Measurements from ENCODE around the gene TBC1D20. TPM values are rescaled to one million over a fixed set of nuclear protein-coding genes. Genes with fewer than 3 reads are reported as not detected.

TBC1D20 gene
- total and polyA plus RNA-seq, 2 of the 4 experiments (the other 2 are of a cell fraction), result 39.1 to 42.8 TPM

- H3K18ac ChIP-seq (ENCODE audit: low read depth, low read length), result no peak overlapping the region
- dilution Hi-C loops (cut with HindIII; ENCODE audit: low sequenced_read_pairs, unreplicated experiment) (no loop called here), in situ Hi-C loops (cut with MboI; ENCODE audit: low sequenced_read_pairs) (no loop called here), intact Hi-C loops (cut with micrococcal nuclease) (no loop called here)
- WGBS, 2 experiments (ENCODE audit: extremely low coverage in 2 of 2, insufficient read length in 1 of 2), result 79% methylated on average over 14 of the region's 21 CpGs; no CpG with 5 or more reads in 1 of the 2 experiments
- peaks cover 44% of the 10 kb centered on the region for H3K36me3 ChIP-seq (ENCODE audit: control insufficient read depth, insufficient read depth, low read length)
- H4K5ac ChIP-seq (ENCODE audit: low read depth, low read length), result no peak overlapping the region
- POLR2A ChIA-PET (ENCODE audit: unreplicated experiment), result no interaction called here
- no peak overlapping the region for H3K27ac ChIP-seq (ENCODE audit: insufficient read depth, low read length)
- no TSS peak for BruUV-seq (replicated peaks)
- CTCF ChIA-PET, result no interaction called here
- peaks cover 60% of the 10 kb centered on the region for H4K20me1 ChIP-seq (ENCODE audit: insufficient read depth, low read length)
- no peak overlapping the region for H2AK5ac ChIP-seq (ENCODE audit: low read depth, low read length)
- no peaks in the 10 kb centered on the region for H3K27me3 ChIP-seq (ENCODE audit: control insufficient read depth, insufficient read depth, low read length)
- H3K23ac ChIP-seq (ENCODE audit: low read depth, low read length), result no peak overlapping the region
- no peak overlapping the region for H2AFZ ChIP-seq (replicated peaks; ENCODE audit: low read length, poor library complexity)
- H3K4me1 ChIP-seq (ENCODE audit: control insufficient read depth, insufficient read depth, low read length), result no peaks in the 10 kb centered on the region
- peaks cover 22 to 59% of the 10 kb centered on the region in 2 experiments for H3K79me1 ChIP-seq (ENCODE audit: low read depth in 1 of 2, low read length in 2 of 2)
- peaks cover 10% of the 10 kb centered on the region; the same call in 1 of the 2 replicates for H3K9me1 ChIP-seq (ENCODE audit: insufficient read depth, low read length)
- DNase-seq, result no peak
- peak overlapping the region; percentile 36 for H2AK9ac ChIP-seq (replicated peaks; ENCODE audit: low read depth, low read length, poor library complexity)
- ATAC-seq (ENCODE audit: low read depth), result no peak
- H3K14ac ChIP-seq (replicated peaks; ENCODE audit: low read depth, low read length), result no peak overlapping the region
- no peak overlapping the region for H2BK5ac ChIP-seq (ENCODE audit: low read depth, low read length, poor library complexity, severe bottlenecking)
- H4K91ac ChIP-seq (ENCODE audit: insufficient read depth, low read depth, low read length), result no peak overlapping the region
- TF ChIP-seq POLR2A (IDR thresholded peaks at IDR 0.05; ENCODE audit: low read depth, low read length), result no peak
- no peak for TF ChIP-seq CEBPB (IDR thresholded peaks at IDR 0.05; ENCODE audit: low read depth, low read length)
- no peak for TF ChIP-seq SMC3 (IDR thresholded peaks at IDR 0.05; ENCODE audit: low read depth, low read length)
- TF ChIP-seq ELK1 (IDR thresholded peaks at IDR 0.05; ENCODE audit: borderline replicate concordance, low read depth, low read length), result no peak
- TF ChIP-seq FOS (IDR thresholded peaks at IDR 0.05; ENCODE audit: low read depth, low read length), result no peak
- no peak for TF ChIP-seq RCOR1 (IDR thresholded peaks at IDR 0.05; ENCODE audit: insufficient replicate concordance, low read length)
- no peak for TF ChIP-seq BHLHE40 (IDR thresholded peaks at IDR 0.05; ENCODE audit: low read depth, low read length)
- TF ChIP-seq RFX5 (IDR thresholded peaks at IDR 0.05; ENCODE audit: low read depth, low read length), result no peak
- TF ChIP-seq MAZ (IDR thresholded peaks at IDR 0.05; ENCODE audit: borderline replicate concordance, low read depth, low read length), result no peak
- TF ChIP-seq MXI1 (IDR thresholded peaks at IDR 0.05; ENCODE audit: borderline replicate concordance, low read depth, low read length), result no peak
- no peak overlapping the region for H2BK15ac ChIP-seq (ENCODE audit: low read depth, low read length)
- no peak overlapping the region for H3K4me3 ChIP-seq (ENCODE audit: insufficient read depth, low read depth, low read length)
- no peak overlapping the region for H4K8ac ChIP-seq (ENCODE audit: low read depth in 2 of 2, low read length in 2 of 2)
- H3K9ac ChIP-seq (ENCODE audit: low read depth, low read length), result no peak overlapping the region
- H2BK120ac ChIP-seq (ENCODE audit: low read depth, low read length), result no peak overlapping the region
- H3K4me2 ChIP-seq (ENCODE audit: low read depth, low read length), result no peak overlapping the region
- no peaks in the 10 kb centered on the region for H3K9me3 ChIP-seq (ENCODE audit: control insufficient read depth, insufficient read depth, low read length)
- H2BK20ac ChIP-seq (ENCODE audit: low read depth, low read length), result no peak overlapping the region
- no peak overlapping the region for H3K56ac ChIP-seq (ENCODE audit: extremely low read depth, insufficient read depth, low read length)
- H3K4ac ChIP-seq (ENCODE audit: low read depth, low read length), result no peak overlapping the region
Observed at GRCh38 chr20:388034-388994, 74.0 kb downstream of the TBC1D20 start.

Measured in IMR-90 (cell line).